ENCODE results near the gene TTC39B. TPM values are rescaled to one million over a fixed set of nuclear protein-coding genes. Genes with fewer than 3 reads are reported as not detected.
A peak's percentile ranks its signal among the peaks of the same experiment; 100 is the strongest.

TTC39B gene
- total and polyA plus RNA-seq, 2 donors (not counting 3 experiments of a cell fraction or from before 2014, with no cell fraction given) = 1.0 to 5.4 TPM

- Histone ChIP-seq H3K4me2 (ENCODE audit: insufficient read depth, low read length) (no peak overlapping the region), H3K27me3 (ENCODE audit: control insufficient read depth in 2 of 2, insufficient read depth in 2 of 2, low read length in 2 of 2) (no peaks in the 10 kb centered on the region), H3K9ac (replicated peaks; ENCODE audit: extremely low read depth, insufficient read depth, low read length) (no peak overlapping the region), H3K9me3 (replicated peaks; ENCODE audit: control insufficient read depth, insufficient read depth, low read length) (no peaks in the 10 kb centered on the region), H3K4me3 (replicated peaks in 1 of 3; ENCODE audit: insufficient read depth in 1 of 3, low read depth in 1 of 3, low read length in 3 of 3) (no peak overlapping the region), H2AFZ (ENCODE audit: low read depth, low read length) (no peak overlapping the region), H3K79me2 (ENCODE audit: control insufficient read depth, insufficient read depth, low read length) (no peaks in the 10 kb centered on the region), H4K20me1 (replicated peaks; ENCODE audit: control insufficient read depth, extremely low read depth, insufficient read depth, low read length) (no peaks in the 10 kb centered on the region), H3K27ac (ENCODE audit: insufficient read depth, low read depth, low read length) (no peak overlapping the region), H3K9me1 (replicated peaks; ENCODE audit: control insufficient read depth, extremely low read depth, insufficient read depth, low read length) (no peaks in the 10 kb centered on the region), H3K36me3 (ENCODE audit: control insufficient read depth in 2 of 2, extremely low read depth in 1 of 2, insufficient read depth in 2 of 2, low read length in 2 of 2) (no peaks in the 10 kb centered on the region), H3K4me1 (ENCODE audit: control insufficient read depth, extremely low read depth, insufficient read depth, low read length) (peaks cover 3% of the 10 kb centered on the region)
- FAIRE-seq = peak; percentile 70
- BruUV-seq (replicated peaks) = no TSS peak
- CTCF ChIA-PET = interaction anchor here (0.7 to 4.1 kb wide), 17 partner anchors 9 to 430 kb away, joined by 3 to 40 read pairs (median 6); partner anchors contain the start of genes CCDC171 and SNAPC3
- POLR2A ChIA-PET = interaction anchor here (0.6 to 0.7 kb wide), 2 partner anchors 10 to 114 kb away, joined by 3 to 5 read pairs; no protein-coding TSS in a partner anchor
- TF ChIP-seq FOS (IDR thresholded peaks at IDR 0.05; ENCODE audit: borderline replicate concordance, insufficient read depth, low read length) (no peak), POLR2AphosphoS5 (IDR thresholded peaks at IDR 0.05; ENCODE audit: insufficient read depth, low read depth, low read length) (no peak), MYC (IDR thresholded peaks at IDR 0.05; ENCODE audit: low read depth, low read length) (no peak), JUN (IDR thresholded peaks at IDR 0.05; ENCODE audit: borderline replicate concordance, insufficient read depth, insufficient read length, low read depth) (no peak), CTCF (IDR thresholded peaks at IDR 0.05; ENCODE audit: extremely low read depth in 1 of 2, insufficient read depth in 1 of 2, low read depth in 1 of 2, low read length in 2 of 2) (peak; percentile 79 to 81), POLR2A (IDR thresholded peaks at IDR 0.05; ENCODE audit: low read depth, low read length) (no peak)
- TF ChIP-seq, protein P1, sequence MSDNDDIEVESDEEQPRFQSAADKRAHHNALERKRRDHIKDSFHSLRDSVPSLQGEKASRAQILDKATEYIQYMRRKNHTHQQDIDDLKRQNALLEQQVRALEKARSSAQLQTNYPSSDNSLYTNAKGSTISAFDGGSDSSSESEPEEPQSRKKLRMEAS (IDR thresholded peaks at IDR 0.05; ENCODE audit: insufficient read depth, insufficient read length) = no peak
- DNase-seq (ENCODE audit: low read depth, low spot score) = peak; percentile 80
- dilution Hi-C loops (cut with MboI; ENCODE audit: extremely low pct_ligation_motif_present, low sequenced_read_pairs) = no loop called here
- intact Hi-C loops (cut with micrococcal nuclease) = loop anchor here (1.0 to 5.0 kb wide), 6 partner anchors 54 to 431 kb away; partner anchors contain the start of genes SNAPC3 and TTC39B
Measured at GRCh38 chr9:15211160-15211814, 95.7 kb downstream of the TTC39B start.

All from endothelial cell of umbilical vein (primary cell).